DMS53 treated with DMSO at 0.1 percent for 48 hours (cell line): Measurements from ENCODE around the gene DLG2.

Experiments
- DNase-seq: peaks from one replicate; lab custom pipeline; 2025; ENCODE audit not compliant: unreplicated experiment; lab: John Stamatoyannopoulos, UW

DLG2 gene

GRCh38 chr11:83836883-83837654 lies 1790.1 kb downstream of the DLG2 start:
- DNase-seq, result peak; percentile 84

GRCh38 chr11:83836065-83836464 lies 1791.1 kb downstream of the DLG2 start:
- no peak for DNase-seq

GRCh38 chr11:83835423-83835822 lies 1791.7 kb downstream of the DLG2 start:
- DNase-seq, result no peak

GRCh38 chr11:83831929-83832328 lies 1795.2 kb downstream of the DLG2 start:
- DNase-seq, result no peak

- peak; percentile 77 for DNase-seq
Observed at GRCh38 chr11:83827940-83828554, 1799.1 kb downstream of the DLG2 start.

GRCh38 chr11:83827520-83827919 lies 1799.6 kb downstream of the DLG2 start:
- no peak for DNase-seq

- DNase-seq, result no peak
Observed at GRCh38 chr11:83826078-83826477, 1801.1 kb downstream of the DLG2 start.

GRCh38 chr11:83823461-83824025 lies 1803.6 kb downstream of the DLG2 start:
- DNase-seq, result no peak

GRCh38 chr11:83819931-83820549 lies 1807.1 kb downstream of the DLG2 start:
- peak; percentile 86 for DNase-seq

GRCh38 chr11:83818349-83818748 lies 1808.8 kb downstream of the DLG2 start:
- no peak for DNase-seq

GRCh38 chr11:83816572-83817187 lies 1810.5 kb downstream of the DLG2 start:
- DNase-seq, result peak; percentile 69

GRCh38 chr11:83815736-83816135 lies 1811.4 kb downstream of the DLG2 start:
- DNase-seq, result no peak

GRCh38 chr11:83813296-83813695 lies 1813.8 kb downstream of the DLG2 start:
- no peak for DNase-seq

GRCh38 chr11:83809274-83809673 lies 1817.9 kb downstream of the DLG2 start:
- no peak for DNase-seq

- DNase-seq, result no peak
Observed at GRCh38 chr11:83801799-83802198, 1825.3 kb downstream of the DLG2 start.

GRCh38 chr11:83793310-83793709 lies 1833.8 kb downstream of the DLG2 start:
- DNase-seq, result no peak

- DNase-seq, result no peak
Observed at GRCh38 chr11:83791557-83791956, 1835.6 kb downstream of the DLG2 start.

- DNase-seq, result no peak
Observed at GRCh38 chr11:83785942-83786341, 1841.2 kb downstream of the DLG2 start.

- no peak for DNase-seq
Observed at GRCh38 chr11:83784419-83784818, 1842.7 kb downstream of the DLG2 start.

GRCh38 chr11:83782329-83782728 lies 1844.8 kb downstream of the DLG2 start:
- DNase-seq, result no peak

- DNase-seq, result no peak
Observed at GRCh38 chr11:83779876-83780275, 1847.3 kb downstream of the DLG2 start.
